Measurements from ENCODE around the gene NANS.

NANS gene

GRCh38 chr9:98092613-98092931, 36.0 kb downstream of the NANS start:
- Histone ChIP-seq H3K27me3 (ENCODE audit: insufficient read depth, low read length, poor library complexity, severe bottlenecking) (no peaks in the 10 kb centered on the region), H3K4me3 (ENCODE audit: low read length, poor library complexity, severe bottlenecking) (no peak overlapping the region), H3K4me1 (ENCODE audit: insufficient read depth, low read length, poor library complexity, severe bottlenecking) (no peaks in the 10 kb centered on the region), H3K9ac (ENCODE audit: low read depth, low read length, poor library complexity, severe bottlenecking) (no peak overlapping the region), H2AFZ (ENCODE audit: low read length) (no peak overlapping the region), H3K79me2 (ENCODE audit: insufficient read depth, low read length) (no peaks in the 10 kb centered on the region), H3K36me3 (ENCODE audit: insufficient read depth, low read length) (peaks cover 14% of the 10 kb centered on the region), H3K9me3 (ENCODE audit: insufficient read depth, low read depth, low read length) (no peaks in the 10 kb centered on the region), H4K20me1 (ENCODE audit: insufficient read depth, low read length, poor library complexity, severe bottlenecking) (no peaks in the 10 kb centered on the region), H3K4me2 (ENCODE audit: low read depth, low read length, poor library complexity, severe bottlenecking) (no peak overlapping the region), H3K9me2 (replicated peaks; ENCODE audit: low read depth, low read length) (no peaks in the 10 kb centered on the region), H3F3A (ENCODE audit: low read depth) (no peaks in the 10 kb centered on the region)
- no peak for TF ChIP-seq EZH2phosphoT487 (IDR thresholded peaks at IDR 0.05; ENCODE audit: borderline replicate concordance)
- TF ChIP-seq CTCF (conservative IDR thresholded peaks at IDR 0.05; ENCODE audit: low read length), result no peak

GRCh38 chr9:98094316-98094715, 37.8 kb downstream of the NANS start:
- H3K79me2 ChIP-seq (ENCODE audit: insufficient read depth, low read length), result no peaks in the 10 kb centered on the region
- TF ChIP-seq EZH2phosphoT487 (IDR thresholded peaks at IDR 0.05; ENCODE audit: borderline replicate concordance) (no peak), CTCF (conservative IDR thresholded peaks at IDR 0.05; ENCODE audit: low read length) (no peak)
- no peak overlapping the region for H3K4me3 ChIP-seq (ENCODE audit: low read length, poor library complexity, severe bottlenecking)
- H3K4me1 ChIP-seq (ENCODE audit: insufficient read depth, low read length, poor library complexity, severe bottlenecking), result peaks cover under 1% of the 10 kb centered on the region
- no peak overlapping the region for H3K4me2 ChIP-seq (ENCODE audit: low read depth, low read length, poor library complexity, severe bottlenecking)
- H3K9me2 ChIP-seq (replicated peaks; ENCODE audit: low read depth, low read length), result no peaks in the 10 kb centered on the region
- no peaks in the 10 kb centered on the region for H3F3A ChIP-seq (ENCODE audit: low read depth)
- no peaks in the 10 kb centered on the region for H4K20me1 ChIP-seq (ENCODE audit: insufficient read depth, low read length, poor library complexity, severe bottlenecking)
- H3K9me3 ChIP-seq (ENCODE audit: insufficient read depth, low read depth, low read length), result no peaks in the 10 kb centered on the region
- H3K36me3 ChIP-seq (ENCODE audit: insufficient read depth, low read length), result peaks cover 26% of the 10 kb centered on the region; the same call in 1 of the 2 replicates
- H3K27me3 ChIP-seq (ENCODE audit: insufficient read depth, low read length, poor library complexity, severe bottlenecking), result no peaks in the 10 kb centered on the region
- no peak overlapping the region for H3K9ac ChIP-seq (ENCODE audit: low read depth, low read length, poor library complexity, severe bottlenecking)
- H2AFZ ChIP-seq (ENCODE audit: low read length), result no peak overlapping the region

- peaks cover 5% of the 10 kb centered on the region for H3K4me1 ChIP-seq (ENCODE audit: insufficient read depth, low read length, poor library complexity, severe bottlenecking)
- no peaks in the 10 kb centered on the region for H3K79me2 ChIP-seq (ENCODE audit: insufficient read depth, low read length)
- peaks cover 30% of the 10 kb centered on the region; the same call in 1 of the 2 replicates for H3K36me3 ChIP-seq (ENCODE audit: insufficient read depth, low read length)
- TF ChIP-seq CTCF (conservative IDR thresholded peaks at IDR 0.05; ENCODE audit: low read length) (no peak), EZH2phosphoT487 (IDR thresholded peaks at IDR 0.05; ENCODE audit: borderline replicate concordance) (no peak)
- no peaks in the 10 kb centered on the region for H3K9me3 ChIP-seq (ENCODE audit: insufficient read depth, low read depth, low read length)
- H4K20me1 ChIP-seq (ENCODE audit: insufficient read depth, low read length, poor library complexity, severe bottlenecking), result no peaks in the 10 kb centered on the region
- H3K4me3 ChIP-seq (ENCODE audit: low read length, poor library complexity, severe bottlenecking), result no peak overlapping the region
- H2AFZ ChIP-seq (ENCODE audit: low read length), result no peak overlapping the region
- H3K9me2 ChIP-seq (replicated peaks; ENCODE audit: low read depth, low read length), result no peaks in the 10 kb centered on the region
- H3K4me2 ChIP-seq (ENCODE audit: low read depth, low read length, poor library complexity, severe bottlenecking), result no peak overlapping the region
- no peaks in the 10 kb centered on the region for H3F3A ChIP-seq (ENCODE audit: low read depth)
- H3K27me3 ChIP-seq (ENCODE audit: insufficient read depth, low read length, poor library complexity, severe bottlenecking), result no peaks in the 10 kb centered on the region
- no peak overlapping the region for H3K9ac ChIP-seq (ENCODE audit: low read depth, low read length, poor library complexity, severe bottlenecking)
Measured at GRCh38 chr9:98094851-98095250, 38.3 kb downstream of the NANS start.
